GM19395 (cell line): ENCODE results near the gene ADK.

Experiments
- ATAC-seq: cut with Tn5 transposase; IDR thresholded peaks from one replicate; pipeline ENCODE4 v1.9.1; 2021; ENCODE audit warnings: mild to moderate bottlenecking, moderate library complexity; ENCODE audit not compliant: unreplicated experiment

The ADK gene

GRCh38 chr10:74231375-74231774, 80.4 kb downstream of the ADK start:
- no peak for ATAC-seq

GRCh38 chr10:74233281-74233680, 82.3 kb downstream of the ADK start:
- ATAC-seq, result no peak

DNA sequence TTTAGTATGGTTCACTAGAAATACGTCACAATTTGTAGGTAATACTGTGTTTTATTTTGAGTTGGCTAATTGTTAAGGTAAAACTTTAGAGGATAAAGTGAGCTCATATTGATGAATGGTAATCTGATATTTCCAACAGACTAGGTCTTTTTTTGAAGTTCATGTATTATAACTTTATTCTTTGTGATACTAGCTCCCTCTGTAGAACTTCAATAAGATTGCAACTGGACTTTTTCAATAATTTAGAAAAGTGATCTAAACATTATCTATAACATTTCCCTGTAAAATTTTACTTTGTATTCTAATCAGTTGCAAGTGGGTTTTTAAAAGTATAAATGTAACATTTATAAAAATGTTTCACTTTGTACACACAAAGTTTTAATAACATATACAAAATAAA, 83.5 kb downstream of the ADK start:
- ATAC-seq, result no peak

- no peak for ATAC-seq
Observed at GRCh38 chr10:74238031-74238431, 87.0 kb downstream of the ADK start.

GRCh38 chr10:74238516-74238915, 87.5 kb downstream of the ADK start:
- ATAC-seq, result no peak

DNA sequence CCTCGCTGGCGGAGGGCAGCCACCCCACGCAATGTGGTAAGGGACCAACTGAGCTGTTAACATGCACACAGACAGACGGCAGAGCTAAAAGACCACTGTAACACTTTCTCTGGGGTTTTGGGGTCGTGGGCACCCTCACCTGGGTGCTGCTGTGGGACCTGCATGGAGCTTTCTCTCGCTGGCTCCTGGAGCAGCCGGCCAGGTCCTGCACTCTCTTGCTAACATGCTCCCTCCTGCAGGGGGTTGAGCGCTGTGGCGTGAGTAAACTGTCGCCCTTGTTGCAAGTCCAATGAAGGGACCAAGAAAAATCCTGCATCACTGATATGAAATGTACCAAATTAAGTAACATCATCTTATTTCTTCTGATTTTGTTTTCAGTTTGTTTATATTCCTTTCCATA, 92.0 kb downstream of the ADK start:
- ATAC-seq, result no peak

DNA sequence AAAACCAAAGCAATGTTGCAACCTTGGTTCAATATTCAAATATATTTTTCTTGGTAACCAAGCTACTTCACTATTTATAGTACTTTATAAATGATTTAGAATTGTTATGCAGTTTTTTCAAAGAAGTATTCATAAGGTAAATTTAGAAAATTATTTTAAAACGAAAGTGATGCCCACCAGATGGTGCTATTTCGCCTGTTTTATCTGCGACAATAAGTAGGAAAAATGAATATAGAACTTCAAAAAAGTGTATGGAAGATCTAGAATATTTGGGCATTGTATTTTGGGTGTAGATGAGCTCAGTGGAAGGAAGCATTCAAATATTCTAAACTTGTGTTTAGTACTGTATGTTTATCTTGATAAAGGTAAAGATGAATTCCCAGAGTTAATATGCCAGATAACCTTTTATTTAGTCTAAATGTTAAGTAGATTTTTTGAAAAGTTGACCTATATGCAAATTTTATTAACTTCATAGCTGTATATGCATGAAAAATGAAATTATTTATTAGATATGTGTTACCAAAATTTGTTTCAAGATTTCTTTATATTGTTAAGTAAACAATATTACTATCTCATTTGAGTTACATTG, 93.2 kb downstream of the ADK start:
- ATAC-seq, result no peak

GRCh38 chr10:74244807-74245206, 93.8 kb downstream of the ADK start:
- no peak for ATAC-seq

GRCh38 chr10:74246495-74246894, 95.5 kb downstream of the ADK start:
- no peak for ATAC-seq

DNA sequence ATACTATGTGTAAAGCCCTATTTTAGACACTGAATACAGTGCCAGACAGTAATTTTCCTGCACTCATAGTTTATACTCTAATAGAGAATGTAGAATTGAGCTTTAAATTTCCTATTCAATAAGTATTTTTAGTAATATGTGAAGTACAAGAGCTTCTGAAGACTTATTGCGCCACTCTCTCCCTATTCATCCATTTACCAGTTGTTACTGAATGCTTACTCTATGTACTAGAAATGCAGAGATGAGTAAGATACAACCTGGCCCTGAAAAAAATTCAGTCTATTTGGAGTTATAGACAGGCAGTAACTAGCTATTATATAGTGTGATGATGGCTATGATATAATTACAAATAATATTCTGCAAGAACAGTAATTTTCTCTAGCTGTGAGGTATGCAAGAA, 98.8 kb downstream of the ADK start:
- no peak for ATAC-seq

DNA sequence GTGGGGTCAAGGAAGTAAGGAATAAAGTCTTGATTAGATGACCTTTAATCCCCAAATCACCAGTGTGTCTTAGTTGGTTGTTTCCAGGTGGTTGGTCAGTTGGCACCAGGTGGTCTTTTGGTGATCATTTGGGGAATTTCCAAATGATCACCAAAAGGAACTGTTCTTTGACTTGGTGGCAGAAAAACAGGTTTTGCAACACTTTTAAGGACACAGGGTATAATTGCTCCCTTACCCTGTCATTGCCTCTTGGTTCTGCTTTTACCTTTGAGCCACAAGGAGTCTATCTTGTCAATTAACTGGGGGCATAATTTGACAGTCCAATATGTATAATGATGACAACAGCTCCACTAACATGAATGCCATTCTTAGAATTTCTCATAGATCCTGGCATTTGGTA, 104.2 kb downstream of the ADK start:
- ATAC-seq, result no peak

DNA sequence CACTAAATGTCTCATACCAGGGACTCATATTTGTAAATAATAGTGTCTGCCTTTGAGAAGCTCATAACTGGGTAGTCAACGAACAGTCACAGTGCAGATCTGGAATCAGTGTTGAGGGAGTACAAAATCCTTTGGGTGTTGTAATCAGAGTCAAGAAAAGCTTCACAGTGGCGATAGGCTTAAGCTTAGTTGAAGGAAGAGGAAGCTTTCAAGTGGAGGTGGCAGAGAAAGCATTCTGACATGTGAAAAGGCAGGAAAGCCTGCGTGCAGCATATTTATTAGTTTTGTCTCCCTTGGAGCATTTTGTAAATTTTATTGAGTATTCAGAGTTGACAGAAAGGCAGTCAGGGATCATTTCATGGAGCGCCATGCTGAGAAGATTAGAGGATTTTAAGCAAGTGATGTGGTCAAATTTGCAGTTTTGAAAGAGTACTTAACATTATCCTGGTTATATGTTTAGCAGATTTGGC, 104.9 kb downstream of the ADK start:
- ATAC-seq, result no peak

DNA sequence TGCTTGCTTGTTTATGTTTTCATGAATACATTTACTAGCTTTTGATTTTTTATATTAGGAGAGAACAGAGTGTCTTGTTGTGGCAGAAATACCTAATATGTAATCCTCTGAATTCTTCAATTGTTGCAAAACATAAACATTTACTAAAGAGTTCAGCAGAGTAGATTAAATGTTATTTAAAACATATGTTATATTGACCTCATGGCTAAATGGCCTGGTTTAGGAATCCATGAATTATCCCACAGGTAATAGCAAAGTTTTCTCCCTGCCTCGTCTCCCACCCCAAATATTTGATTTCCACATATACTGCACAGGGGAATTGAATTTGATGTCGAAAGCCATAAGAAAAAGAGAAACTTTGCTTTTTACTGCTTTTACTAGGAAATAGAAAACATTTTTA, 111.8 kb downstream of the ADK start:
- no peak for ATAC-seq

DNA sequence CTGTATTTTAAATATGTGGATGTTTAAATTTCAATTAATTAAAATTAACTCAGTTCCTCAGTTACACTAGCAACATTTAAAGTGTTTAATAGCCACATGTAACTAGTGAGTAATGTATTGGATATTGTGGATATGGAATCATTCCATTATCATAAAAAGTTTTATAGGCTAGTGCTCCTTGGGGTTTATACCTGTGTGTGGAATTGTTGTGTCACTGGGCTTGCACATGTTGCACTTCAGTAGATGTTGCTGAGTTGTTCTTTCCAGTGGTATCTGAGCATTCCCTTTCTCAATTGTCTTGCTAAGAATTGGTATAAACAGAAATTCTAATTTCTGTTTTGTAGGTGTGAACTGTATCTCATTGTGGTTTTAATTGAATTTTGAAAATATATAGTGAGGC, 113.0 kb downstream of the ADK start:
- no peak for ATAC-seq

DNA sequence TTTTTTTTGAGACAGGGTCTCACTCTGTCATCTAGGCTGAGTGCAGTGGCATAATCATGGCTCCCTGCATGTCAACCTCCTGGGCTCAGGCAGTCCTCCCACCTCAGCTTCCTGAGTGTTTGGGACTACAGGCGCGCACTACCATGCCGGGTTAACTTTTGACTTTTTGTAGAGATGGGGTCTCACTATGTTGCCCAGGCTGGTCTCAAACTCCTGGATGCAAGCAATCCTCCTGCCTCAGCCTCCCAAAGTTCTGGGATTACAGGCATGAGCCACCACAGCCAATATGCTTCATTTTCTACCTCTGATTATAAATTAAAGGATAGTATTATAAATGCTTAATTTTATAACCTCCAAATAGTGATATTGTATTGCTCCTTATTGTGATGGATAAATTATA, 121.3 kb downstream of the ADK start:
- no peak for ATAC-seq

GRCh38 chr10:74275755-74276290, 124.8 kb downstream of the ADK start:
- ATAC-seq, result no peak

DNA sequence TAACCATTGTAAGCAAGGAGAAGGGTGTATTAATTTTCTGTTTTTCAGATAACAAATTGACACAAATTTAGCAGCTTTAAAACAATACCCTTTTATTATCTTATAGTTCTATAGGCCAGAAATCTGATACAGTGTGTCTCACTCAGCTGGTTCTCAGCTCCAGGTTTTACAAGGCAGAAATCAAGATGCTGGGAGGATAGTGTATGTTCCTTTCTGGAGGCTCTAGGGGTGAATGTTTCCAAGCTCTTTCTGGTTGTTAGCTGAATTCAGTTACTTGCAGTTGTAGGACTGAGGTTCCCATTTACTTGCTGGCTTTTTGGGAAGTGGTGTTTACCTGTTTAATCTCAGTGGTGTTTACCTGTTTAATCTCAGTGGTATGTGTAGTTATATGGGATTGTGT, 125.4 kb downstream of the ADK start:
- no peak for ATAC-seq

GRCh38 chr10:74282151-74282847, 131.3 kb downstream of the ADK start:
- ATAC-seq, result no peak

- no peak for ATAC-seq
Observed at GRCh38 chr10:74282848-74283210, 131.8 kb downstream of the ADK start.

GRCh38 chr10:74289188-74289587, 138.2 kb downstream of the ADK start:
- no peak for ATAC-seq

DNA sequence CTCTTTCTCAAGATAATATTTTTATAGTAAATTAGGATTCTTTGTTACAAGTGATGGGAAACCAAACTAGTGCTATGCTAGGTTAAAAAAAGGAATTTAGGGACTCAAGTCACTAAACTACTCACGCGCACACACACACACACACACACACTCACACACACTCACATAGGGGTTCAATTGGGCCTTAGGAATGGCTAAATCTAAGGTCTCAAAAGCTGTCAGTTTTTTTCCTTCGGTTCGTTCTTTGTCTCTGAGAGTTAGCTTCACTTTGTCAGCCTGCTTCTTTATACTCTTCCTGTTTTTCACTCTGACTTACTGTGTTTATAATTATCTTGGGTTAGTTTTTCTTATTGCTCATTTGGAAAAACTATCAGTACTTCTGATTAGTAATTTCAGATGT, 138.9 kb downstream of the ADK start:
- ATAC-seq, result no peak

DNA sequence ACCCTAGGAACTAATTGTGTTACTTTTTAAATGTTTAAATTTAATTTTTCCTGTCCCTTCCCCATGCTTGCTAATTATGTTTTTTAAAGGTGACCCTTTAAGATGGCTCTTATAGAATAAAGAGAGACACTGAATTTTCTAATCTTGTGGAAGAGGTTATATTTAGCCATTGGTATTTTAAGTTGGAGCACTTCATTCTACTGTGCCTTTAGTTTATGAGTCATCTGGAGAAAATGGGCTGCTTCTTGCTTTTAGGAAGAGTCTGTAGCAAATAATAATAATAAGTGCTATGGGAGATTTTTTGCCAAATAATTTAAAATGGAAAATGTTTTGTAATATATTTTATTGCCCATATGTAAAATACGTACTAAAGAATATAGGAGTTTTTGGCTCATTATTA, 139.7 kb downstream of the ADK start:
- no peak for ATAC-seq
